ENCODE results near the gene IFRD1. TPM values are rescaled to one million over a fixed set of nuclear protein-coding genes. Genes with fewer than 3 reads are reported as not detected.

The IFRD1 gene
- total RNA-seq, 1 experiment from 2014 or later = 79.6 TPM

GRCh38 chr7:112459645-112460044 lies 9.4 kb downstream of the IFRD1 start:
- 0 out of 2 replicates have a peak, but pooled peaks cover 8% of the 10 kb centered on the region for H3K4me1 ChIP-seq (replicated peaks; ENCODE audit: insufficient read depth)
- no peak for DNase-seq
- no peaks in the 10 kb centered on the region for H3K9me3 ChIP-seq (ENCODE audit: insufficient read depth, low read depth)
- H3K4me3 ChIP-seq = no peak overlapping the region
- no peaks in the 10 kb centered on the region for H3K27me3 ChIP-seq (ENCODE audit: insufficient read depth, low read depth)
- peaks cover 17% of the 10 kb centered on the region; the same call in 1 of the 2 replicates for H3F3A ChIP-seq (ENCODE audit: insufficient read depth, low read depth)
- no peak overlapping the region for H3K27ac ChIP-seq
- H3K9me2 ChIP-seq (ENCODE audit: insufficient read depth) = no peaks in the 10 kb centered on the region
- no TSS peak for BruUV-seq (replicated peaks)
- POLR2A ChIA-PET (ENCODE audit: unreplicated experiment) = interaction anchor here (0.6 kb wide), 1 partner anchor 402 kb away, joined by 5 read pairs; no protein-coding TSS in a partner anchor
- H2AFZ ChIP-seq = no peak overlapping the region
- CTCF ChIA-PET = interaction anchor here (0.7 to 1.0 kb wide), 2 partner anchors 7 to 8 kb away, joined by 4 to 13 read pairs; no protein-coding TSS in a partner anchor
- intact Hi-C loops (cut with micrococcal nuclease; ENCODE audit: unreplicated experiment) = no loop called here
- peaks cover 11% of the 10 kb centered on the region for H4K20me1 ChIP-seq (ENCODE audit: insufficient read depth)
- H3K79me2 ChIP-seq (ENCODE audit: low read depth) = peaks cover 21% of the 10 kb centered on the region
- no peak for TF ChIP-seq EZH2 (IDR thresholded peaks at IDR 0.05; ENCODE audit: low read depth)
- TF ChIP-seq, protein P1, sequence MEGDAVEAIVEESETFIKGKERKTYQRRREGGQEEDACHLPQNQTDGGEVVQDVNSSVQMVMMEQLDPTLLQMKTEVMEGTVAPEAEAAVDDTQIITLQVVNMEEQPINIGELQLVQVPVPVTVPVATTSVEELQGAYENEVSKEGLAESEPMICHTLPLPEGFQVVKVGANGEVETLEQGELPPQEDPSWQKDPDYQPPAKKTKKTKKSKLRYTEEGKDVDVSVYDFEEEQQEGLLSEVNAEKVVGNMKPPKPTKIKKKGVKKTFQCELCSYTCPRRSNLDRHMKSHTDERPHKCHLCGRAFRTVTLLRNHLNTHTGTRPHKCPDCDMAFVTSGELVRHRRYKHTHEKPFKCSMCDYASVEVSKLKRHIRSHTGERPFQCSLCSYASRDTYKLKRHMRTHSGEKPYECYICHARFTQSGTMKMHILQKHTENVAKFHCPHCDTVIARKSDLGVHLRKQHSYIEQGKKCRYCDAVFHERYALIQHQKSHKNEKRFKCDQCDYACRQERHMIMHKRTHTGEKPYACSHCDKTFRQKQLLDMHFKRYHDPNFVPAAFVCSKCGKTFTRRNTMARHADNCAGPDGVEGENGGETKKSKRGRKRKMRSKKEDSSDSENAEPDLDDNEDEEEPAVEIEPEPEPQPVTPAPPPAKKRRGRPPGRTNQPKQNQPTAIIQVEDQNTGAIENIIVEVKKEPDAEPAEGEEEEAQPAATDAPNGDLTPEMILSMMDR (conservative IDR thresholded peaks at IDR 0.05) = no peak
- H3K36me3 ChIP-seq (ENCODE audit: low read depth) = peaks cover 74% of the 10 kb centered on the region
- H3K4me2 ChIP-seq = no peak overlapping the region

DNA sequence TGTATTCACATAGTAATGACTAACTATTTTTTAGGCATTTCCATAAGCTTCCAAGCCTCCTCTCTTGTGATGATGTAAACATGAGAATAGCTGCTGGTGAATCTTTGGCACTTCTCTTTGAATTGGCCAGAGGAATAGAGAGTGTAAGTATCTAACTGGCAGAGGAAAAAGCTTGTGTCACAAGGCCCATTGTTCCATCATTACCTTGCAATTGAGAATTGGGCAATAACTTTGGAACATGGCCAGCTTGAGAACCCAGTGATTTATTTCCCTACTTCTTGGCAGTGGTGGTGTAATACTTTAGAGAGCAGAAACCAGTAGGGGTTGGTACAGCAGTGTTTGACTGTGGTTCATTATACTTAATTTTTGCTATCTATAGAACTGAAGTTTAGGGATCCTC lies 12.0 kb downstream of the IFRD1 start:
- CTCF ChIA-PET = no interaction called here

GRCh38 chr7:112467867-112468266 lies 17.6 kb downstream of the IFRD1 start:
- Histone ChIP-seq H4K20me1 (ENCODE audit: insufficient read depth) (peaks cover 4% of the 10 kb centered on the region), H3K4me1 (replicated peaks; ENCODE audit: insufficient read depth) (no peaks in the 10 kb centered on the region), H3K27ac (no peak overlapping the region), H3K9me2 (ENCODE audit: insufficient read depth) (no peaks in the 10 kb centered on the region), H3K4me2 (no peak overlapping the region), H3K27me3 (ENCODE audit: insufficient read depth, low read depth) (no peaks in the 10 kb centered on the region), H3K9me3 (ENCODE audit: insufficient read depth, low read depth) (no peaks in the 10 kb centered on the region), H3F3A (ENCODE audit: insufficient read depth, low read depth) (0 out of 2 replicates have a peak, but pooled peaks cover 2% of the 10 kb centered on the region), H3K79me2 (ENCODE audit: low read depth) (no peaks in the 10 kb centered on the region), H3K4me3 (no peak overlapping the region), H2AFZ (no peak overlapping the region), H3K36me3 (ENCODE audit: low read depth) (peaks cover 47% of the 10 kb centered on the region)
- ChIA-PET POLR2A (ENCODE audit: unreplicated experiment) (no interaction called here), CTCF (no interaction called here)
- no TSS peak for BruUV-seq (replicated peaks)
- DNase-seq = no peak
- intact Hi-C loops (cut with micrococcal nuclease; ENCODE audit: unreplicated experiment) = no loop called here
- TF ChIP-seq, protein P1 (conservative IDR thresholded peaks at IDR 0.05) = no peak
- no peak for TF ChIP-seq EZH2 (IDR thresholded peaks at IDR 0.05; ENCODE audit: low read depth)

More for the DNA sequence above, 12.0 kb downstream of the IFRD1 start:
- intact Hi-C loops (cut with micrococcal nuclease; ENCODE audit: unreplicated experiment) = no loop called here
- no TSS peak for BruUV-seq (replicated peaks)
- Histone ChIP-seq H3K9me2 (ENCODE audit: insufficient read depth) (no peaks in the 10 kb centered on the region), H4K20me1 (ENCODE audit: insufficient read depth) (peaks cover 5% of the 10 kb centered on the region; the same call in 1 of the 2 replicates), H3K4me1 (replicated peaks; ENCODE audit: insufficient read depth) (0 out of 2 replicates have a peak, but pooled peaks cover 8% of the 10 kb centered on the region), H3K4me3 (no peak overlapping the region), H3K9me3 (ENCODE audit: insufficient read depth, low read depth) (no peaks in the 10 kb centered on the region), H3K27ac (peak overlapping the region; percentile 52), H3K4me2 (no peak overlapping the region), H2AFZ (no peak overlapping the region), H3F3A (ENCODE audit: insufficient read depth, low read depth) (peaks cover 13% of the 10 kb centered on the region; the same call in 1 of the 2 replicates), H3K79me2 (ENCODE audit: low read depth) (peaks cover 5% of the 10 kb centered on the region; the same call in 1 of the 2 replicates), H3K27me3 (ENCODE audit: insufficient read depth, low read depth) (no peaks in the 10 kb centered on the region), H3K36me3 (ENCODE audit: low read depth) (peaks cover 63% of the 10 kb centered on the region)
- POLR2A ChIA-PET (ENCODE audit: unreplicated experiment) = interaction anchor here (0.6 kb wide), 1 partner anchor 38 kb away, joined by 7 read pairs; no protein-coding TSS in a partner anchor
- TF ChIP-seq, protein P1 (conservative IDR thresholded peaks at IDR 0.05) = no peak
- TF ChIP-seq EZH2 (IDR thresholded peaks at IDR 0.05; ENCODE audit: low read depth) = no peak
- DNase-seq = peak; percentile 40 to 65

Measured in PC-9 (cell line).